Measurements from ENCODE around the gene MRPS23. TPM values are rescaled to one million over a fixed set of nuclear protein-coding genes. Genes with fewer than 3 reads are reported as not detected.

MRPS23 gene
- total and polyA plus RNA-seq, 2 experiments from 2014 or later, result 53.2 to 74.5 TPM

GRCh38 chr17:57890857-57891232 is 41.0 kb upstream of the MRPS23 start (continued):
- no peak for TF ChIP-seq ZNF114 (CRISPR knock-in tag; IDR thresholded peaks at IDR 0.05)
- TF ChIP-seq EZH2 (IDR thresholded peaks at IDR 0.05; ENCODE audit: low read depth, unreplicated experiment), result no peak
- TF ChIP-seq POLR2AphosphoS5 (IDR thresholded peaks at IDR 0.05; ENCODE audit: low read depth), result no peak
- TF ChIP-seq CREB1 (CRISPR knock-in tag; IDR thresholded peaks at IDR 0.05; ENCODE audit: low read depth), result no peak

GRCh38 chr17:57889892-57890856 is 40.3 kb upstream of the MRPS23 start:
- Histone ChIP-seq H3K4me2 (no peak overlapping the region), H3K27ac (ENCODE audit: low read depth) (no peak overlapping the region), H3F3A (replicated peaks; ENCODE audit: low read depth) (no peaks in the 10 kb centered on the region), H3K27me3 (ENCODE audit: insufficient read depth) (no peaks in the 10 kb centered on the region), H4K20me1 (replicated peaks; ENCODE audit: insufficient read depth) (no peaks in the 10 kb centered on the region), H3K36me3 (ENCODE audit: insufficient read depth) (no peaks in the 10 kb centered on the region), H3K9me2 (ENCODE audit: insufficient read depth) (0 out of 2 replicates have a peak, but pooled peaks cover 3% of the 10 kb centered on the region), H3K4me3 (no peak overlapping the region), H2AFZ (no peak overlapping the region), H3K4me1 (ENCODE audit: insufficient read depth) (peaks cover 13% of the 10 kb centered on the region), H3K79me2 (replicated peaks; ENCODE audit: insufficient read depth) (no peaks in the 10 kb centered on the region)
- Mint-ChIP-seq H3K27me3 (ENCODE audit: insufficient read depth, low read depth, poor library complexity) (peaks cover 7% of the 10 kb centered on the region), H3K9me3 (no peaks in the 10 kb centered on the region), H3K4me1 (peaks cover 12% of the 10 kb centered on the region), H3K27ac (no peak overlapping the region; the same call in 1 of the 2 replicates), H3K36me3 (ENCODE audit: low read depth) (no peaks in the 10 kb centered on the region), H3K4me3 (no peak overlapping the region)
- TF ChIP-seq CTCF (conservative IDR thresholded peaks at IDR 0.05; ENCODE audit: low read depth in 2 of 2), result no peak
- no peak for TF ChIP-seq ETS1 (IDR thresholded peaks at IDR 0.05)
- TF ChIP-seq EZH2phosphoT487 (IDR thresholded peaks at IDR 0.05; ENCODE audit: unreplicated experiment), result no peak
- no peak for TF ChIP-seq NANOG (IDR thresholded peaks at IDR 0.05; ENCODE audit: borderline replicate concordance)
- TF ChIP-seq EZH2 (IDR thresholded peaks at IDR 0.05; ENCODE audit: low read depth, unreplicated experiment), result no peak
- TF ChIP-seq JUNB (IDR thresholded peaks at IDR 0.05; ENCODE audit: unreplicated experiment), result no peak
- ATAC-seq (no peak; the same call in 2 of the 3 replicates), DNase-seq (ENCODE audit: low spot score) (no peak)

- Histone ChIP-seq H3K27me3 (ENCODE audit: insufficient read depth) (no peaks in the 10 kb centered on the region), H3K36me3 (ENCODE audit: insufficient read depth) (no peaks in the 10 kb centered on the region), H3K79me2 (replicated peaks; ENCODE audit: insufficient read depth) (no peaks in the 10 kb centered on the region), H3F3A (replicated peaks; ENCODE audit: low read depth) (no peaks in the 10 kb centered on the region), H4K20me1 (replicated peaks; ENCODE audit: insufficient read depth) (no peaks in the 10 kb centered on the region), H3K4me3 (no peak overlapping the region), H3K27ac (ENCODE audit: low read depth) (no peak overlapping the region), H3K4me1 (ENCODE audit: insufficient read depth) (peaks cover 13% of the 10 kb centered on the region), H3K9me2 (ENCODE audit: insufficient read depth) (0 out of 2 replicates have a peak, but pooled peaks cover 3% of the 10 kb centered on the region), H2AFZ (no peak overlapping the region), H3K4me2 (no peak overlapping the region)
- no peaks in the 10 kb centered on the region; the same call in 2 of the 3 replicates for H3K9me3 Mint-ChIP-seq
- no peaks in the 10 kb centered on the region for H3K36me3 Mint-ChIP-seq (ENCODE audit: low read depth)
- H3K4me3 Mint-ChIP-seq, result no peak overlapping the region
- ATAC-seq (no peak), DNase-seq (ENCODE audit: low spot score) (no peak)
- H3K4me1 Mint-ChIP-seq, result peaks cover 12% of the 10 kb centered on the region
- H3K27ac Mint-ChIP-seq, result no peak overlapping the region
- peaks cover 12% of the 10 kb centered on the region for H3K27me3 Mint-ChIP-seq (ENCODE audit: insufficient read depth, low read depth, poor library complexity)
- no peak for TF ChIP-seq EZH2phosphoT487 (IDR thresholded peaks at IDR 0.05; ENCODE audit: unreplicated experiment)
- no peak for TF ChIP-seq STAT1 (IDR thresholded peaks at IDR 0.05; ENCODE audit: unreplicated experiment)
Measured at GRCh38 chr17:57889252-57889651, 39.4 kb upstream of the MRPS23 start.
